HCT116 (cell line): ENCODE measurements around the gene UBE2M. TPM values are rescaled to one million over a fixed set of nuclear protein-coding genes. Genes with fewer than 3 reads are reported as not detected.
A peak's percentile ranks its signal among the peaks of the same experiment; 100 is the strongest.
"Not testable (repeated sequence)": the region's sequence is repeated elsewhere in the genome, so short reads cannot be mapped to it uniquely, and the experiment has no call there.

ENCODE experiments used
- ATAC-seq: fragments of 200-7000 bp; cut with Tn5 transposase; 2 replicates; pipeline ENCODE4 v1.9.1; 2020; ENCODE audit warnings: mild to moderate bottlenecking, moderate library complexity
- BruUV-seq: library from RNA; stranded (reverse); fragments of 400-500 nt; replicated peaks from 2 replicates; lab custom pipeline; 2021; lab: Mats Ljungman, UMichigan
- CTCF ChIA-PET: fragments of 300-600 bp; sonication (Branson Sonifier 250); formaldehyde crosslinking; loops from one replicate; lab custom pipeline; 2021; ENCODE audit warnings: antibody characterized with exemption; lab: Charles Lee
- POLR2A ChIA-PET: fragments of 300-600, 350-600 bp; sonication (Branson Sonifier 250); formaldehyde crosslinking; loops from one replicate; lab custom pipeline; 2021; ENCODE audit warnings: antibody characterized with exemption; lab: Charles Lee
- RAD21 ChIA-PET, 2 experiments: fragments of 300-600 bp; sonication (Branson Sonifier 250); formaldehyde crosslinking; loops; one replicate each; lab custom pipeline; 2023; ENCODE audit warnings: low total read pairs in 2 of 2; ENCODE audit not compliant: uncharacterized antibody in 2 of 2, unreplicated experiment in 2 of 2, low non-redundant PET in 1 of 2; lab: Charles Lee
- DNase-seq: peaks from one replicate; pipeline ENCODE4 v3.0.0-alpha.2; 2010; ENCODE audit warnings: low read depth, low spot score
- H2AFZ ChIP-seq: fragments of 200-600 bp; shearing (Covaris generic), sonication (generic); 2 replicates; pipeline ENCODE4 v1.6.1; 2017; ENCODE audit warnings: low read depth, mixed run types, mixed read lengths, antibody characterized with exemption, low read length; ENCODE audit not compliant: poor library complexity, severe bottlenecking
- H3K27ac ChIP-seq: 2 replicates; pipeline ENCODE4 v1.5.1; 2012; ENCODE audit warnings: low read depth, low read length
- H3K27me3 ChIP-seq: fragments of 200-600 bp; sonication (generic); 2 replicates; pipeline ENCODE4 v1.6.1; 2016; ENCODE audit warnings: mixed run types, low read length, mixed read lengths; ENCODE audit not compliant: insufficient read depth
- H3K36me3 ChIP-seq, 2 experiments: fragments of 200-500 bp in 1 of 2; fragments of 200-600 bp in 1 of 2; sonication (Bioruptor generic) in 1 of 2; sonication (generic) in 1 of 2; 2 replicates each; pipeline versions ENCODE4 v1.5.1 to v1.6.1; 2014 to 2016; ENCODE audit warnings: low read length in 2 of 2, inconsistent platforms in 1 of 2, mixed read lengths in 1 of 2, mixed run types in 1 of 2; ENCODE audit not compliant: insufficient read depth in 2 of 2, control insufficient read depth in 1 of 2
- H3K4me1 ChIP-seq, 2 experiments: fragments of 200-600 bp in 1 of 2; sonication (generic) in 1 of 2; 2 replicates each; pipeline versions ENCODE4 v1.5.1 to v1.6.1; 2012 to 2017; ENCODE audit warnings: low read length in 2 of 2, inconsistent platforms in 1 of 2, mild to moderate bottlenecking in 1 of 2, mixed read lengths in 1 of 2, mixed run types in 1 of 2, moderate library complexity in 1 of 2; ENCODE audit not compliant: insufficient read depth in 2 of 2, control insufficient read depth in 1 of 2
- H3K4me2 ChIP-seq: fragments of 200-600 bp; sonication (generic); 2 replicates; pipeline ENCODE4 v1.6.1; 2017; ENCODE audit warnings: mixed run types, low read length, mixed read lengths
- H3K4me3 ChIP-seq, 2 experiments: fragments of 200-600 bp in 1 of 2; sonication (generic) in 1 of 2; replicated peaks in 1 of 2; 2 replicates each; pipeline ENCODE4 v1.5.1; 2011 to 2016; ENCODE audit warnings: low read length in 2 of 2, control low read depth in 1 of 2, low read depth in 1 of 2, mild to moderate bottlenecking in 1 of 2, mixed read lengths in 1 of 2, mixed run types in 1 of 2
- H3K79me2 ChIP-seq: fragments of 200-600 bp; sonication (generic); 2 replicates; pipeline ENCODE4 v1.6.1; 2017; ENCODE audit warnings: mild to moderate bottlenecking, mixed run types, low read length, moderate library complexity, mixed read lengths; ENCODE audit not compliant: insufficient read depth
- H3K9ac ChIP-seq: fragments of 200-600 bp; sonication (generic); 2 replicates; pipeline ENCODE4 v1.6.1; 2016; ENCODE audit warnings: low read length, mixed read lengths
- H3K9me2 ChIP-seq: fragments of 200-600 bp; sonication (generic), shearing (Covaris generic); 2 replicates; pipeline ENCODE4 v1.6.1; 2017; ENCODE audit warnings: mixed run types, mild to moderate bottlenecking, moderate library complexity; ENCODE audit not compliant: insufficient read depth
- H3K9me3 ChIP-seq, 2 experiments: fragments of 200-500 bp in 1 of 2; fragments of 200-600 bp in 1 of 2; sonication (Bioruptor generic) in 1 of 2; sonication (generic) in 1 of 2; 2 replicates each; pipeline ENCODE4 v1.6.1; 2014 to 2017; ENCODE audit warnings: low read length in 2 of 2, mixed read lengths in 2 of 2, inconsistent platforms in 1 of 2, low read depth in 1 of 2, mild to moderate bottlenecking in 1 of 2, mixed run types in 1 of 2, moderate library complexity in 1 of 2; ENCODE audit not compliant: control insufficient read depth in 1 of 2, insufficient read depth in 1 of 2
- H4K20me1 ChIP-seq: fragments of 200-600 bp; sonication (generic), shearing (Covaris generic); 2 replicates; pipeline ENCODE4 v1.6.1; 2017; ENCODE audit warnings: mixed run types, mild to moderate bottlenecking, moderate library complexity; ENCODE audit not compliant: insufficient read depth
- CBX3 ChIP-seq: IDR thresholded peaks from 2 replicates; pipeline ENCODE4 v1.6.1; 2012; ENCODE audit warnings: low read depth
- CEBPB ChIP-seq: IDR thresholded peaks from 2 replicates; pipeline ENCODE4 v1.6.1; 2012; ENCODE audit warnings: low read depth
- EGR1 ChIP-seq: IDR thresholded peaks from 2 replicates; pipeline ENCODE4 v1.6.1; 2012; ENCODE audit warnings: low read depth
- ELF1 ChIP-seq: IDR thresholded peaks from 2 replicates; pipeline ENCODE4 v1.6.1; 2012; ENCODE audit warnings: low read depth, borderline replicate concordance
- EZH2 ChIP-seq: fragments of 200-600 bp; sonication (generic); IDR thresholded peaks from 2 replicates; pipeline ENCODE4 v1.6.1; 2017; ENCODE audit warnings: antibody characterized with exemption, mixed run types
- EZH2phosphoT487 ChIP-seq: fragments of 200-600 bp; IDR thresholded peaks from 2 replicates; pipeline ENCODE4 v1.6.1; 2018; ENCODE audit warnings: antibody characterized with exemption, borderline replicate concordance
- POLR2A ChIP-seq: IDR thresholded peaks from 2 replicates; pipeline ENCODE4 v1.7.0; 2011; ENCODE audit warnings: borderline replicate concordance; ENCODE audit not compliant: insufficient read depth, insufficient read length; ENCODE audit errors: extremely low read depth
- POLR2AphosphoS5 ChIP-seq: IDR thresholded peaks from 2 replicates; pipeline ENCODE4 v1.6.1; 2011; ENCODE audit warnings: mild to moderate bottlenecking, low read depth, low read length, moderate library complexity
- RAD21 ChIP-seq: IDR thresholded peaks from 2 replicates; pipeline ENCODE4 v1.6.1; 2012; ENCODE audit warnings: low read depth, mild to moderate bottlenecking
- SIN3A ChIP-seq: IDR thresholded peaks from 2 replicates; pipeline ENCODE4 v1.6.1; 2012; ENCODE audit warnings: low read depth
- SP1 ChIP-seq: IDR thresholded peaks from 2 replicates; pipeline ENCODE4 v1.6.1; 2012; ENCODE audit warnings: low read depth
- TCF7L2 ChIP-seq: IDR thresholded peaks from 2 replicates; pipeline ENCODE4 v1.7.0; 2011; ENCODE audit warnings: borderline replicate concordance, inconsistent platforms; ENCODE audit not compliant: insufficient read depth, insufficient read length; ENCODE audit errors: extremely low read depth
- ZFX ChIP-seq: fragments of 450-650 bp; IDR thresholded peaks from 2 replicates; pipeline ENCODE4 v1.6.1; 2017
- intact Hi-C: fragments of 100-400 bp; cut with micrococcal nuclease; formaldehyde crosslinking; loops from 2 replicates; pipeline ENCODE4 v1.10.0; 2022
- total RNA-seq: library from RNA; stranded (reverse); gene quantifications from one replicate; pipeline ENCODE4 v1.2.1, GENCODE V29; 2021; ENCODE audit not compliant: unreplicated experiment
- TF ChIP-seq, protein P1 (sequence below): IDR thresholded peaks from 2 replicates; pipeline ENCODE4 v1.6.1; 2012
- TF ChIP-seq, protein P2 (sequence below), 3 experiments: fragments of 200-600 bp in 1 of 3; sonication (generic) in 1 of 3; IDR thresholded peaks in 2 of 3; conservative IDR thresholded peaks in 1 of 3; 2 replicates each; pipeline ENCODE4 v1.5.1; 2012 to 2017; ENCODE audit warnings: low read depth in 2 of 3, low read length in 2 of 3, antibody characterized with exemption in 1 of 3, borderline replicate concordance in 1 of 3, control low read depth in 1 of 3, mild to moderate bottlenecking in 1 of 3, mixed read lengths in 1 of 3, mixed run types in 1 of 3, moderate library complexity in 1 of 3; ENCODE audit not compliant: insufficient read depth in 1 of 3
- TF ChIP-seq, protein P3 (sequence below): IDR thresholded peaks from 2 replicates; pipeline ENCODE4 v1.6.1; 2012

Gene UBE2M
- total RNA-seq, 1 experiment from 2014 or later = 120 TPM

DNA sequence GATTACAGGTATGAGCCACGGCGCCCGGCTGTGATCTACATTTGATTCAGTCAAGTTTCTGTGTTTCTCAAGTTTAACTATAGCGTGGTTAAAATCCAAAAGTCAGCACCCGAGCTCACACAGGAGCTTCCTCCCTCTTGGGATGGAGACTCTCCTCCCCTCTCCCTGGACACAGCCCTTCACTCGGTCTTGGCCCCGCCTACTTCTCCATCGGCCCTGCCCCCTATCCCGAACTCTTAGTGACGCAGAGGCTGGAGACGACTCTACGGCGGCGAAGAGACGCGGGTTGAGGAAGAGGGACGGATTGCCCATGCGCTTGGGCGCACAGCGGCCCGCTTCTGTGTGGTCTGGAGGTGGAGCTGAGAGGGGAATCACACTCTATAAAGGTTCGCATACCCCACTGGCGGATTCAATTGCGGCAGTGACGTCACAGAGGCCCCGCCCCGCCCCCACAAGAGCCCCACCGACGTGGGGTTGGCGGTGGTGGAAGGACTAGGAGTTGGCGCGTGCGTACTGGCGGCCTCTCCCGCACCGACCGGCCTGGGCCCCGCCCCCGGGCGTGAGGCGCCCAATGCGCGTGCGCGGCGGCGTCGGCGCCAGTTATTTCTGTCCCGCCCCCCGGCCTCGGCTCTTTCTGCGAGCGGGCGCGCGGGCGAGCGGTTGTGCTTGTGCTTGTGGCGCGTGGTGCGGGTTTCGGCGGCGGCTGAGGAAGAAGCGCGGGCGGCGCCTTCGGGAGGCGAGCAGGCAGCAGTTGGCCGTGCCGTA, 14.4 kb downstream of the UBE2M start, which contains the start of gene TRIM28 (continued):
- TF ChIP-seq, protein P1, sequence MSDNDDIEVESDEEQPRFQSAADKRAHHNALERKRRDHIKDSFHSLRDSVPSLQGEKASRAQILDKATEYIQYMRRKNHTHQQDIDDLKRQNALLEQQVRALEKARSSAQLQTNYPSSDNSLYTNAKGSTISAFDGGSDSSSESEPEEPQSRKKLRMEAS = peak; percentile 86
- TF ChIP-seq, protein P2, sequence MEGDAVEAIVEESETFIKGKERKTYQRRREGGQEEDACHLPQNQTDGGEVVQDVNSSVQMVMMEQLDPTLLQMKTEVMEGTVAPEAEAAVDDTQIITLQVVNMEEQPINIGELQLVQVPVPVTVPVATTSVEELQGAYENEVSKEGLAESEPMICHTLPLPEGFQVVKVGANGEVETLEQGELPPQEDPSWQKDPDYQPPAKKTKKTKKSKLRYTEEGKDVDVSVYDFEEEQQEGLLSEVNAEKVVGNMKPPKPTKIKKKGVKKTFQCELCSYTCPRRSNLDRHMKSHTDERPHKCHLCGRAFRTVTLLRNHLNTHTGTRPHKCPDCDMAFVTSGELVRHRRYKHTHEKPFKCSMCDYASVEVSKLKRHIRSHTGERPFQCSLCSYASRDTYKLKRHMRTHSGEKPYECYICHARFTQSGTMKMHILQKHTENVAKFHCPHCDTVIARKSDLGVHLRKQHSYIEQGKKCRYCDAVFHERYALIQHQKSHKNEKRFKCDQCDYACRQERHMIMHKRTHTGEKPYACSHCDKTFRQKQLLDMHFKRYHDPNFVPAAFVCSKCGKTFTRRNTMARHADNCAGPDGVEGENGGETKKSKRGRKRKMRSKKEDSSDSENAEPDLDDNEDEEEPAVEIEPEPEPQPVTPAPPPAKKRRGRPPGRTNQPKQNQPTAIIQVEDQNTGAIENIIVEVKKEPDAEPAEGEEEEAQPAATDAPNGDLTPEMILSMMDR (IDR thresholded peaks at IDR 0.05 in 2 of 3, conservative IDR thresholded peaks at IDR 0.05 in 1 of 3; ENCODE audit: borderline replicate concordance in 1 of 3, insufficient read depth in 1 of 3, low read depth in 2 of 3, low read length in 2 of 3) = no peak
- peak; percentile 82 for TF ChIP-seq EGR1
- TF ChIP-seq SIN3A = peak; percentile 84
- no peak for TF ChIP-seq CEBPB
- TF ChIP-seq EZH2 = no peak
- TF ChIP-seq RAD21 = no peak
- peak; percentile 44 for TF ChIP-seq TCF7L2
- TF ChIP-seq CBX3 = no peak
- TF ChIP-seq ELF1 = no peak
- TF ChIP-seq, protein P3, sequence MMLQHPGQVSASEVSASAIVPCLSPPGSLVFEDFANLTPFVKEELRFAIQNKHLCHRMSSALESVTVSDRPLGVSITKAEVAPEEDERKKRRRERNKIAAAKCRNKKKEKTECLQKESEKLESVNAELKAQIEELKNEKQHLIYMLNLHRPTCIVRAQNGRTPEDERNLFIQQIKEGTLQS = no peak
- TF ChIP-seq SP1 = no peak; the same call in none of the 2 replicates
- peak; percentile 97 for TF ChIP-seq POLR2AphosphoS5
- TF ChIP-seq POLR2A = peak; percentile 88
- no peak for TF ChIP-seq EZH2phosphoT487
- TF ChIP-seq ZFX = no peak
- TF ChIP-seq, all 23 proteins: peak for 7

DNA sequence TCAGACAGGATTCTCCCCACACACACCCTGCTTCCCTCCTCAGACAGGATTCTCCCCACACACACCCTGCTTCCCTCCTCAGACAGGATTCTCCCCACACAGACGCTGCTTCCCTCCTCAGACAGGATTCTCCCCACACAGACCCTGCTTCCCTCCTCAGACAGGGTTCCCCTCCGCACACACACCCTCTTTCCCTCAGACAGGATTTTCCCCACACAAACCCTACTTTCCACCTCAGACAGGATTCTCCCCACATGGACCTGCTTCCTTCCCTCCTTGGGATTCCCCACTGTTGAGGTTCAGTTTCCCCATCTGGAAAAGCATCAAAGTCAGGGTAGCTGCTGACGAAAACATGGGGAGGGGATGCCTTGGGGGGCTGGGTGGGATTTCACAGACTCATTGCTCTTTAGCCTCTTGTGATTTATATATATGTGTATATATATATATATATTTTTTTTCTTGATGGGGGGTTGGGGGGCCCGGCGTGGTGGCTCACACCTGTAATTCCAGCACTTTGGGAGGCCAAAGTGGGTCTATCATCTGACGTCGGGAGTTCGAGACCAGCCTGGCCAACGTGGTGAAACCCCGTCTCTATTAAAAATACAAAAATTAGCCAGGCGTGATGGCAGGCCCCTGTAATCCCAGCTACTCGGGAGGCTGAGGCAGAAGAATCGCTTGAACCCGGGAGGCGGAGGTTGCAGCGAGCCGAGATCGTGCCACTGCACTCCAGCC, 15.6 kb downstream of the UBE2M start:
- not testable (repeated sequence) for BruUV-seq

DNA sequence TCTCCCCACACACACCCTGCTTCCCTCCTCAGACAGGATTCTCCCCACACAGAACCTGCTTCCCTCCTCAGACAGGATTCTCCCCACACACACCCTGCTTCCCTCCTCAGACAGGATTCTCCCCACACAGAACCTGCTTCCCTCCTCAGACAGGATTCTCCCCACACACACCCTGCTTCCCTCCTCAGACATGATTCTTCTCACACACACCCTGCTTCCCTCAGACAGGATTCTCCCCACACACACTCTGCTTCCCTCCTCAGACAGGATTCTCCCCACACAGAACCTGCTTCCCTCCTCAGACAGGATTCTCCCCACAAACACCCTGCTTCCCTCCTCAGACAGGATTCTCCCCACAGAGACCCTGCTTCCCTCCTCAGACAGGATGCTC, 19.2 kb downstream of the UBE2M start:
- ATAC-seq, BruUV-seq, H3K4me2 ChIP-seq, DNase-seq, H3K79me2 ChIP-seq, H3K36me3 ChIP-seq, H3K9me3 ChIP-seq, RAD21 ChIA-PET, intact Hi-C loops, H3K4me3 ChIP-seq, H3K9me2 ChIP-seq, CTCF ChIA-PET, H2AFZ ChIP-seq, POLR2A ChIA-PET, H3K9ac ChIP-seq, H4K20me1 ChIP-seq, H3K27ac ChIP-seq: not testable (repeated sequence)
- Histone ChIP-seq H3K27me3 (peaks cover 14% of the 10 kb centered on the region; the same call in 1 of the 2 replicates), H3K4me1 (peaks cover 3 to 10% of the 10 kb centered on the region in 2 experiments)

More for the DNA sequence above, 15.6 kb downstream of the UBE2M start:
- intact Hi-C loops, DNase-seq, RAD21 ChIA-PET, ATAC-seq, H3K9me2 ChIP-seq, H3K9me3 ChIP-seq, H2AFZ ChIP-seq: not testable (repeated sequence)
- Histone ChIP-seq H3K9ac (peak overlapping the region; percentile 93; the same call in 1 of the 2 replicates), H3K4me1 (peaks cover 14 to 27% of the 10 kb centered on the region in 2 experiments), H3K4me3 (peak overlapping the region in 1 of 2 experiments; percentile 52; a peak in 1 of 4 replicates), H3K79me2 (peaks cover 32% of the 10 kb centered on the region), H3K27me3 (peaks cover 14% of the 10 kb centered on the region; the same call in 1 of the 2 replicates), H3K27ac (peak overlapping the region; percentile 77), H3K36me3 (peaks cover 20 to 26% of the 10 kb centered on the region in 2 experiments; a peak in 2 of 4 replicates), H3K4me2 (peak overlapping the region; percentile 85), H4K20me1 (peaks cover 29% of the 10 kb centered on the region; the same call in 1 of the 2 replicates)
- ChIA-PET CTCF (interaction anchor here (1.7 to 1.8 kb wide), 2 partner anchors 23 to 29 kb away, joined by 9 to 11 read pairs; partner anchors contain the start of gene ZBTB45), POLR2A (interaction anchor here (1.6 to 2.4 kb wide), 4 partner anchors 9 to 22 kb away, joined by 4 to 31 read pairs (median 18); partner anchors contain the start of genes CHMP2A and ZBTB45)
